SK-N-SH treated with all-trans-retinoic acid at 6 μM for 48 hours (cell line): ENCODE measurements around the gene POU6F2.

Experiments
- ATAC-seq: fragments of 200-7000 bp; cut with Tn5 transposase; 3 replicates; pipeline ENCODE4 v1.9.1; 2020; ENCODE audit warnings: mild to moderate bottlenecking, moderate library complexity
- ARNTL ChIP-seq: fragments of 450-650 bp; formaldehyde crosslinking; IDR thresholded peaks from 2 replicates; pipeline ENCODE4 v1.5.0; 2020; ENCODE audit warnings: low read depth, mild to moderate bottlenecking, moderate library complexity, borderline replicate concordance
- BACH2 ChIP-seq: fragments of 250-450 bp; sonication (Bioruptor Pico); IDR thresholded peaks from 2 replicates; pipeline ENCODE4 v1.9.0; 2021; ENCODE audit warnings: mild to moderate bottlenecking, borderline replicate concordance
- CSDC2 ChIP-seq: fragments of 250-450 bp; sonication (Bioruptor Pico); IDR thresholded peaks from 2 replicates; pipeline ENCODE4 v1.5.0; 2020; ENCODE audit warnings: mild to moderate bottlenecking, moderate library complexity
- CSRNP3 ChIP-seq: fragments of 250-450 bp; sonication (Bioruptor Pico); IDR thresholded peaks from 2 replicates; pipeline ENCODE4 v1.5.1; 2021; ENCODE audit warnings: mild to moderate bottlenecking, moderate library complexity
- ESRRG ChIP-seq: fragments of 250-450 bp; sonication (Bioruptor Pico); IDR thresholded peaks from 2 replicates; pipeline ENCODE4 v1.6.1; 2021; ENCODE audit warnings: mild to moderate bottlenecking
- GLIS3 ChIP-seq: fragments of 250-450 bp; sonication (Bioruptor Pico); IDR thresholded peaks from 2 replicates; pipeline ENCODE4 v1.5.0; 2020; ENCODE audit warnings: mild to moderate bottlenecking, moderate library complexity
- ISL1 ChIP-seq: fragments of 250-450 bp; sonication (Bioruptor Pico); IDR thresholded peaks from 2 replicates; pipeline ENCODE4 v2.1.2; 2022; ENCODE audit warnings: mild to moderate bottlenecking, moderate library complexity
- OSR1 ChIP-seq: fragments of 250-450 bp; sonication (Bioruptor Pico); IDR thresholded peaks from 2 replicates; pipeline ENCODE4 v1.8.0; 2022; ENCODE audit warnings: moderate library complexity, mild to moderate bottlenecking, inconsistent platforms
- POU6F1 ChIP-seq: fragments of 250-450 bp; sonication (Bioruptor Pico); IDR thresholded peaks from 2 replicates; pipeline ENCODE4 v1.8.0; 2021; ENCODE audit warnings: low read depth, mild to moderate bottlenecking, moderate library complexity, borderline replicate concordance
- RARB ChIP-seq: fragments of 250-450 bp; sonication (Bioruptor Pico); IDR thresholded peaks from 2 replicates; pipeline ENCODE4 v1.8.0; 2021; ENCODE audit warnings: mild to moderate bottlenecking, moderate library complexity
- SNAI2 ChIP-seq: fragments of 250-450 bp; sonication (Bioruptor Pico); IDR thresholded peaks from 2 replicates; pipeline ENCODE4 v1.5.0; 2020; ENCODE audit warnings: mild to moderate bottlenecking, moderate library complexity
- TCF4 ChIP-seq: fragments of 250-450 bp; sonication (Bioruptor Pico); IDR thresholded peaks from 2 replicates; pipeline ENCODE4 v1.8.0; 2021; ENCODE audit warnings: mild to moderate bottlenecking, moderate library complexity, borderline replicate concordance
- TOX ChIP-seq: fragments of 250-450 bp; sonication (Bioruptor Pico); IDR thresholded peaks from 2 replicates; pipeline ENCODE4 v1.8.0; 2021; ENCODE audit warnings: mild to moderate bottlenecking, moderate library complexity, borderline replicate concordance
- ZC3H10 ChIP-seq: fragments of 250-450 bp; sonication (Bioruptor Pico); IDR thresholded peaks from 2 replicates; pipeline ENCODE4 v1.5.1; 2021; ENCODE audit warnings: mild to moderate bottlenecking, moderate library complexity
- ZFP3 ChIP-seq: fragments of 250-450 bp; sonication (Bioruptor Pico); IDR thresholded peaks from 2 replicates; pipeline ENCODE4 v1.5.0; 2020; ENCODE audit warnings: mild to moderate bottlenecking, moderate library complexity
- ZFP30 ChIP-seq: fragments of 450-650 bp; formaldehyde crosslinking; IDR thresholded peaks from 2 replicates; pipeline ENCODE4 v1.5.0; 2022; ENCODE audit warnings: mild to moderate bottlenecking, moderate library complexity
- ZNF565 ChIP-seq: fragments of 450-650 bp; formaldehyde crosslinking; conservative IDR thresholded peaks from 2 replicates; pipeline ENCODE4 v1.5.0; 2020; ENCODE audit warnings: low read depth, mild to moderate bottlenecking, moderate library complexity
- ZNF70 ChIP-seq: fragments of 450-650 bp; formaldehyde crosslinking; IDR thresholded peaks from 2 replicates; pipeline ENCODE4 v1.5.0; 2020; ENCODE audit warnings: mild to moderate bottlenecking, moderate library complexity
- ZNF8 ChIP-seq: fragments of 450-650 bp; formaldehyde crosslinking; IDR thresholded peaks from 2 replicates; pipeline ENCODE4 v1.5.0; 2020; ENCODE audit warnings: mild to moderate bottlenecking, moderate library complexity
- TF ChIP-seq, protein P1 (sequence below): fragments of 250-450 bp; sonication (Bioruptor Pico); IDR thresholded peaks from 2 replicates; pipeline ENCODE4 v1.5.0; 2020; ENCODE audit warnings: mild to moderate bottlenecking, moderate library complexity
- TF ChIP-seq, protein P2 (sequence below): fragments of 250-450 bp; sonication (Bioruptor Pico); IDR thresholded peaks from 2 replicates; pipeline ENCODE4 v1.5.1; 2020; ENCODE audit warnings: low read depth, mild to moderate bottlenecking, moderate library complexity
- TF ChIP-seq, protein P3 (sequence below): fragments of 250-450 bp; sonication (Bioruptor Pico); IDR thresholded peaks from 2 replicates; pipeline ENCODE4 v1.8.0; 2020; ENCODE audit warnings: mild to moderate bottlenecking, moderate library complexity, borderline replicate concordance

The POU6F2 gene

GRCh38 chr7:39144420-39144819 lies 166.7 kb downstream of the POU6F2 start:
- TF ChIP-seq ZFP3 (CRISPR knock-in tag) (no peak), ZFP30 (CRISPR knock-in tag) (no peak)
- no peak for ATAC-seq

GRCh38 chr7:39145283-39145682 lies 167.6 kb downstream of the POU6F2 start:
- TF ChIP-seq ZFP30 (CRISPR knock-in tag) (no peak), TCF4 (CRISPR knock-in tag) (no peak), ZFP3 (CRISPR knock-in tag) (no peak), CSDC2 (no peak), RARB (no peak), ZNF70 (no peak), CSRNP3 (CRISPR knock-in tag) (no peak), TOX (CRISPR knock-in tag) (no peak), GLIS3 (CRISPR knock-in tag) (no peak)
- TF ChIP-seq, protein P1, sequence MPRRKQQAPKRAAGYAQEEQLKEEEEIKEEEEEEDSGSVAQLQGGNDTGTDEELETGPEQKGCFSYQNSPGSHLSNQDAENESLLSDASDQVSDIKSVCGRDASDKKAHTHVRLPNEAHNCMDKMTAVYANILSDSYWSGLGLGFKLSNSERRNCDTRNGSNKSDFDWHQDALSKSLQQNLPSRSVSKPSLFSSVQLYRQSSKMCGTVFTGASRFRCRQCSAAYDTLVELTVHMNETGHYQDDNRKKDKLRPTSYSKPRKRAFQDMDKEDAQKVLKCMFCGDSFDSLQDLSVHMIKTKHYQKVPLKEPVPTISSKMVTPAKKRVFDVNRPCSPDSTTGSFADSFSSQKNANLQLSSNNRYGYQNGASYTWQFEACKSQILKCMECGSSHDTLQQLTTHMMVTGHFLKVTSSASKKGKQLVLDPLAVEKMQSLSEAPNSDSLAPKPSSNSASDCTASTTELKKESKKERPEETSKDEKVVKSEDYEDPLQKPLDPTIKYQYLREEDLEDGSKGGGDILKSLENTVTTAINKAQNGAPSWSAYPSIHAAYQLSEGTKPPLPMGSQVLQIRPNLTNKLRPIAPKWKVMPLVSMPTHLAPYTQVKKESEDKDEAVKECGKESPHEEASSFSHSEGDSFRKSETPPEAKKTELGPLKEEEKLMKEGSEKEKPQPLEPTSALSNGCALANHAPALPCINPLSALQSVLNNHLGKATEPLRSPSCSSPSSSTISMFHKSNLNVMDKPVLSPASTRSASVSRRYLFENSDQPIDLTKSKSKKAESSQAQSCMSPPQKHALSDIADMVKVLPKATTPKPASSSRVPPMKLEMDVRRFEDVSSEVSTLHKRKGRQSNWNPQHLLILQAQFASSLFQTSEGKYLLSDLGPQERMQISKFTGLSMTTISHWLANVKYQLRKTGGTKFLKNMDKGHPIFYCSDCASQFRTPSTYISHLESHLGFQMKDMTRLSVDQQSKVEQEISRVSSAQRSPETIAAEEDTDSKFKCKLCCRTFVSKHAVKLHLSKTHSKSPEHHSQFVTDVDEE: no peak
- ATAC-seq: no peak

- TF ChIP-seq TOX (CRISPR knock-in tag) (no peak), OSR1 (CRISPR knock-in tag) (no peak), ARNTL (CRISPR knock-in tag) (no peak)
- ATAC-seq: no peak
Measured at GRCh38 chr7:39145935-39146334, 168.2 kb downstream of the POU6F2 start.

DNA sequence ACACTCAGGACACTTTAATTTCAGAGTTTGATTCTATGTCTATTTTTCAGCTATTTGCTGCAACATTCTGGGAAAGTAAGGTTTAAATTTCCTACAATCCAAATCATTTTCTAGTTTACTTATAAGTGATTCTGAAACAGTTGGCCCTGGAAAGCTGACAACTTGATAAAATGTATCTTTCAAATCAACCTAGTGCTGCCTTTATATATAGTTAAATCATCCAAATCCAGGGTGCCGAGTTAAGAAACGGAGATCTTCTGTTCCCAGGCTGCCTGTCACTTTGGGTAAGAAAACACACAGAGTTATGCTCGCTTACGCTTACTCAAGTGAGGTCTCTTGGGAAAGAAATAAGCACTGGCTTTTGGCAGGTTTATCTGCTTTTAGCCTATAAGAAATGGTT lies 175.0 kb downstream of the POU6F2 start:
- no peak for ATAC-seq
- TF ChIP-seq TCF4 (CRISPR knock-in tag): no peak
- no peak for TF ChIP-seq ZNF70
- TF ChIP-seq TOX (CRISPR knock-in tag): no peak
- no peak for TF ChIP-seq ZC3H10 (CRISPR knock-in tag)
- no peak for TF ChIP-seq POU6F1 (CRISPR knock-in tag)
- no peak for TF ChIP-seq ZFP30 (CRISPR knock-in tag)
- TF ChIP-seq BACH2: no peak
- no peak for TF ChIP-seq CSRNP3 (CRISPR knock-in tag)
- no peak for TF ChIP-seq ZFP3 (CRISPR knock-in tag)
- TF ChIP-seq GLIS3 (CRISPR knock-in tag): no peak
- TF ChIP-seq ISL1 (CRISPR knock-in tag): no peak
- no peak for TF ChIP-seq ESRRG
- TF ChIP-seq, protein P2, sequence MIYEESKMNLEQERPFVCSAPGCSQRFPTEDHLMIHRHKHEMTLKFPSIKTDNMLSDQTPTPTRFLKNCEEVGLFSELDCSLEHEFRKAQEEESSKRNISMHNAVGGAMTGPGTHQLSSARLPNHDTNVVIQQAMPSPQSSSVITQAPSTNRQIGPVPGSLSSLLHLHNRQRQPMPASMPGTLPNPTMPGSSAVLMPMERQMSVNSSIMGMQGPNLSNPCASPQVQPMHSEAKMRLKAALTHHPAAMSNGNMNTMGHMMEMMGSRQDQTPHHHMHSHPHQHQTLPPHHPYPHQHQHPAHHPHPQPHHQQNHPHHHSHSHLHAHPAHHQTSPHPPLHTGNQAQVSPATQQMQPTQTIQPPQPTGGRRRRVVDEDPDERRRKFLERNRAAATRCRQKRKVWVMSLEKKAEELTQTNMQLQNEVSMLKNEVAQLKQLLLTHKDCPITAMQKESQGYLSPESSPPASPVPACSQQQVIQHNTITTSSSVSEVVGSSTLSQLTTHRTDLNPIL (CRISPR knock-in tag): no peak
- no peak for TF ChIP-seq ZNF565 (CRISPR knock-in tag)
- TF ChIP-seq ZNF8 (CRISPR knock-in tag): no peak
- no peak for TF ChIP-seq SNAI2 (CRISPR knock-in tag)
- TF ChIP-seq OSR1 (CRISPR knock-in tag): no peak
- TF ChIP-seq, protein P3, sequence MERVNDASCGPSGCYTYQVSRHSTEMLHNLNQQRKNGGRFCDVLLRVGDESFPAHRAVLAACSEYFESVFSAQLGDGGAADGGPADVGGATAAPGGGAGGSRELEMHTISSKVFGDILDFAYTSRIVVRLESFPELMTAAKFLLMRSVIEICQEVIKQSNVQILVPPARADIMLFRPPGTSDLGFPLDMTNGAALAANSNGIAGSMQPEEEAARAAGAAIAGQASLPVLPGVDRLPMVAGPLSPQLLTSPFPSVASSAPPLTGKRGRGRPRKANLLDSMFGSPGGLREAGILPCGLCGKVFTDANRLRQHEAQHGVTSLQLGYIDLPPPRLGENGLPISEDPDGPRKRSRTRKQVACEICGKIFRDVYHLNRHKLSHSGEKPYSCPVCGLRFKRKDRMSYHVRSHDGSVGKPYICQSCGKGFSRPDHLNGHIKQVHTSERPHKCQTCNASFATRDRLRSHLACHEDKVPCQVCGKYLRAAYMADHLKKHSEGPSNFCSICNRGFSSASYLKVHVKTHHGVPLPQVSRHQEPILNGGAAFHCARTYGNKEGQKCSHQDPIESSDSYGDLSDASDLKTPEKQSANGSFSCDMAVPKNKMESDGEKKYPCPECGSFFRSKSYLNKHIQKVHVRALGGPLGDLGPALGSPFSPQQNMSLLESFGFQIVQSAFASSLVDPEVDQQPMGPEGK (CRISPR knock-in tag): no peak
